Measurements from ENCODE around the gene POLR3H.
A peak's percentile ranks its signal among the peaks of the same experiment; 100 is the strongest.

Gene POLR3H

DNA sequence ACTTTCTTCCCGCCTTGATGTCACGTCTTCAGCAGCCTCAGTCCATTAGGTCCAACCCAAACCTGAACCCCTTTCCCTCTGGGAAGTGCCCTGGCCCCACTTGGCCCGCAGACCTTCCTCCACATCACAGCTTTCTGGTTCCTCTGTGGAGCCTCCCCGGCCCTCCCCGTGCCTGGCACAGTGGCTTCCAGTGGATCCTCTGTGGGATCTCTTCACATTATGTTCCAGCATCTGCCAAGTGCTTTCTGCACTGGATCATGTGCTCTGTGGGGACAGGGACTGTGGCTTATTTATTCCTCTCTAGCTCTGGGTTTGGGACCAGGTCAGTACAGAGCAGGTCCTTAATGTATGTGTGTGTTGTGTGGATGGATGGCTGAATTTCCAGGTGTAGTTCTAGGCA, 30.9 kb downstream of the POLR3H start:
- no peak for DNase-seq

DNA sequence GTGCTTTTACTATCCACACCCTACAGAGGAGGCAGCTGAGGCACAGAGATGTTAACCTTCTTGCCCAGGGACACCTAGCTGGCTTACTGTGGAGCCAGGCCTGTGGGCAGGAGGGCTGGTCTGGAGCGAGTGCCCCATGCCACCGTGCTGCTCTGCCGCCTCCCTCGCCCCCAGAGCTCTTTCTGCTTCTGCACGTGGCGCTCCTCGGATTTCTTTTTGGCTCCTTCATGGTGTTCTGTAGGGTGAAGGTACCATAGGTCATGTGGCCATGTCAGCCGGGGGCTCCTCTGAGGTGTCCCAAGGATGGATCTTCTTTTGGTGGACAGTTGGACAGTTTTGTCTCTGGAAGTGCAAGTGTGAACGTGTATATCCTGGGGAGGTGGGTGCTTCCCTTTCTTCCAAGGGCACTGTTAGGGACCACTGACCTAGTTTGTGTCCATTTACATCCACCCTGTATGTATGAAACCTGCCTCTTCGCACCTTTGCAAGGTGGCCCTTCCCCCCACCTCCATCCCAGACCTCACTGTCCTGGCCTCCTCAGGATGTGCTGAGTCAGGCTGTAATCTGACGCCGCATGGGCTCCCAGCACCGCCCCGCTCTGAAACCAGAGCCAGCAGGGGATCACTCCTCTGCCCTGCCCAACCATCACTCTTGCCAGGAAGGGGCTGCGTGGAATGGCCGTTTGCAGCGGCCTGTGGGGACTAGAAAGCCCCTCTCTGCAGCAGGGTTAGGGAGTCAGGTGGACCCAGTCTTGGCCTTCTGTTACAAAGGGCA, 31.7 kb downstream of the POLR3H start:
- DNase-seq, result peak; percentile 64

DNA sequence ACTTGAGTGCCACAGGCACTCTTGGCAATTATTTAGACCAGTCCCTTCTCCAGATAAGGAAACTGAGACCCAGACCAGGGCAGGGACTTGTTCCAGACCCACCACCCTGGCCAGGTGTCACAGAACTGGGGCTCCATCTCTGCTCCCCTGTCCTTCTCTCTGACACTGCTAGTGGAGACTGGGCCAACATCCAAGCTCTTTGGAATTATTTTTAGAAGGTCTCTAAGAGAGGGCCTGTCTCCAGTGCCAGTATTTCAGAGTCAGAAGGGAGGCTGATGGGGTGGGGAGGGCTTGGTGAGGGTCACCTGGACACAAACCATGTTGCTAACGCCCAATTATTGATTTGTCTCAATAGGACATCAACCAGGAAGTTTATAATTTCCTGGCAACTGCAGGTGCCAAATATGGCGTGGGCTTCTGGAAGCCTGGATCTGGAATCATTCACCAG, 32.7 kb downstream of the POLR3H start:
- no peak for DNase-seq

DNA sequence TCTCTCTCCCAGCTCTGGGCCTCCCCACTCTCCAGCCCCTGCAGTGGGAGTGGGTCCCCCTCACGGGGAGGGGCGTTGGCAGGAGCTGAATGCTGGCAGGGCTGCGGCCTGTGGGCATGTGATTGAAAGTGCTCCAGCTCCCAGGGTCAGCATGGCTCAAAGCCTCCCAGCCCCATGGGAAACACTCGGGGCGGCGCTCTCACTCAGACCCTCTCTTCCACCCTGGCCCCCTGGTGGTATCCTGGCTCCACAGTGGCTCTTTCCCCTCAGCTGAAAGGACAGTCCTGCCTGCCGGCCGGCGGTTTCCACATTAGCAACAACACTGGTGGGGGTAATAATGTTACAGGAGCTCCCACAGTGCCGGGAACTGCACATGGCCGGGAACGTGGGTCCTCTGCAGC, 35.5 kb downstream of the POLR3H start:
- no peak for DNase-seq

DNA sequence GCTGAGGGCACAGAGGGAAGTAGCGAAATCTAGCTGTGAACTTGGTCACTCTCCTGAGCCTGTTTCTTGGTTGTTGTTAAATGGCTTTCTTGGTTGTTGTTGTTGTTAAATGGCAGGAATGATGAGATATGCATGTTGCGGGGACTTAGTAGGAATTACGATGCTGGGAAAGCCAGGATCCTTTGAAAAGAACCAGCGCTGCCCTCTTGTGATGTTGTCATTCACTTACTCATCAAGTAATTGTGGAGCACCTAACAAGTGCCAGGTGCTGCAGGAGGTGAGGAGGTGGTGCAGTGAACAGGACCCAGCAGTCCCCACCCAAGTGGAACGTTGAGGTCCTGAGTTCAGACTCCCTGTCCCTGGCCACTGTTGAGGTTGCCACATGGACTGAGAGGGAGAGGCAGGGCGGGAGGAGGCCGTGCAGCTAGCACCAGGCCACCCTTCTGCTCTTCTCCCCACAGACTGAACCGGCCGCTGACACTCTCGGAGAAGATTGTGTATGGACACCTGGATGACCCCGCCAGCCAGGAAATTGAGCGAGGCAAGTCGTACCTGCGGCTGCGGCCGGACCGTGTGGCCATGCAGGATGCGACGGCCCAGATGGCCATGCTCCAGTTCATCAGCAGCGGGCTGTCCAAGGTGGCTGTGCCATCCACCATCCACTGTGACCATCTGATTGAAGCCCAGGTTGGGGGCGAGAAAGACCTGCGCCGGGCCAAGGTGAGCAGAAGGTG, 36.8 kb downstream of the POLR3H start:
- no peak for DNase-seq

DNA sequence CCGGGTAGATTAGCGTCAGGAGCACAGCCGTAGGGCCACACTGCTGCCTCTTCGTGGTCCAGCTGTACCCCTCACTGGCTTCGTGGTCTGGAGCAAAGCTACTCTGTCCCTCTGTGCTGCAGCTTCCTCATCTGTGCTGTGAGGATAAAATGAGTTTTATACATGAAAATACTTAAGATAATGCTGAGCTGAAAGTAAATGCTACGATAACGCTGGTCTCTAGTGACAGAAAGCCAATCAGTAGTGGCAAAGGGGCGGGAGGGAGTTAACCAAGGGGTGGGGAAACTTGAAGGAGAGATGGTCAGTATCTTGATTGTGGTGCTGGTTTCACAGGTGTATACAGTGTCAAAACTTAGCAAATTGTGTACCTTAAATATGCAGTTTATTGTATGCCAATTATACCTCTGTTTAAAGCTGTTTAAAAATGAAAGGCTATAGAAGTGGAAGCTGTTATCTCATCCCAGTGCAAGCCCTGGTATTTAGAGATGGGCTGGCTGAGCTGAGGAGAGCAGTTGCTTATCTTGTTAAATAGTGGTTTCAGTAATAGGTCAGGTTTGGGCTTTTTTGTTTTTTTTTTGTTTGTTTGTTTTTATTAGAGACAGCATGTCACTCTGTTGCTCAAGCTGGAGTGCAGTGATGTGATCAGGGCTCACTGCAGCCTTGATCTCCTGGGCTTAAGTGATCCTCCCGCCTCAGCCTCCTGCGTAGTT, 38.6 kb downstream of the POLR3H start:
- DNase-seq, result peak; percentile 68

DNA sequence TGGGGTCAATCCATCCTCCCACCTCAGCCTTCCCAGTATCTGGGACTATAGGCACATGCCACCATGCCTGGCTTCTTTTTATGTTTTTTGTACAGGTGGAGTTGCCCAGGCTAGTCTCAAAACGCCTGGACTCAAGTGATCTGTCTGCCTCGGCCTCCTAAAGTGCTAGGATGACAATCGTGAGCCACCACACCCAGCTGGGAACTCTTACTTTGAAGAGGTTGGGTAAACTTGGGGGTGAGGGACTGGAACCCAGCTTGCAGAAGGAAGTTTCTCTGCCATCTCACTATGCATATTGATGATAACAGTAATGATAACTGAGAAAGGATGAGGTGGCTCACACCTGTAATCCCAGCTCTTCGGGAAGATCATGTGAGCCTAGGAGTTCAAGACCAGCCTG, 39.5 kb downstream of the POLR3H start:
- DNase-seq, result peak; percentile 50

DNA sequence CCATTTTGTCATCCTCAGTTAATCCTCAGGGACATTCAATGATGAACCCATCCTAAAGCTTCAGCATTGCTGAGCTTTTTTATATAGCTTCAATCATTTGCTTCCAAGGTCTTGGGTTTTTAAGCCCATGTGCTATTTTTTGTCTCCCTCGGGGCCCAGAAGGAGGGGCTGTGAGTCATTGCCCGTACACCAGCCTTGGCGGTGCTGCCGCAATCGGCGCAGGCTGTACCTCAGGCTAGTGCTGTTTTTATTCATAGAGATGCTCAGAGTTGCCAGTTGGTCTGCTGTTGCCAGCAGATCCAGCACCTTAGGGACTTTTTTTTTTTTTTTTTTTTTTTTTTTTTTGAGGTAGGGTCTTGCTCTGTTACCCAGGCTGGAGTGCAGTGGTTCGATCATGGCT, 39.9 kb downstream of the POLR3H start:
- no peak for DNase-seq

DNA sequence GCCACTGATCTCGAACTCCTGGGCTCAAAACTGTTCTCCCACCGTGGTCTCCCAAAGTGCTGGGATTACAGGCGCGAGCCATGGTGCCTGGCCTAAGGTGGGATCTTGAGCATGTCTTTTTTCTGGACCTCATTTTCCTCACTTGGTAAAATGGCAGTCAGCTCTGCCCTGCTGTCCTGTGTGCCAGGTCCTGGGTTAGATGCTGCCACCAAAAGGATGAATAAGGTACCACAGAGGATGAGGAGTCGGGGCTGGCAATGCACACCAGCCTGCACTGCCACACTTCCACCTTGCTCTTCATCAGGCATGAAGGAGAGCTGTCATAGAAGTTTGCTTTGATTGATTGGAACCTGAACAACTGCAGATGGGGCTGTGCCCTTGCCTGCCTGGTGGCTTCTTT, 43.1 kb downstream of the POLR3H start:
- peak; percentile 67 for DNase-seq

DNA sequence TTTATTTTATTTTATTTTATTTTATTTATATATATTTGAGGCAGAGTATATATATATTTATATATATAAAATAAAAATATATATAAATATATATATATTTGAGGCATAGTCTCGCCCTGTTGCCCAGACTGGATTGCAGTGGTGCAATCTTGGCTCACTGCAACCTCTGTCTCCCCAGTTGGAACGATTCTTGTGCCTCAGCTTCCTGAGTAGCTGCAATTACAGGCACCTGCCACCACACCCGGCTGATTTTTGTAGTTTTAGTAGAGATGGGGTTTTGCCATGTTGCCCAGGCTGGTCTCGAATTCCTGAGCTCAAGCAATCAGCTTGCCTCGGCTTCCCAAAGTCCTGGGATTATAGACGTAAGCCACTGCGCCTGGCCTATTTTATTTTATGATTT, 44.0 kb downstream of the POLR3H start:
- no peak for DNase-seq

DNA sequence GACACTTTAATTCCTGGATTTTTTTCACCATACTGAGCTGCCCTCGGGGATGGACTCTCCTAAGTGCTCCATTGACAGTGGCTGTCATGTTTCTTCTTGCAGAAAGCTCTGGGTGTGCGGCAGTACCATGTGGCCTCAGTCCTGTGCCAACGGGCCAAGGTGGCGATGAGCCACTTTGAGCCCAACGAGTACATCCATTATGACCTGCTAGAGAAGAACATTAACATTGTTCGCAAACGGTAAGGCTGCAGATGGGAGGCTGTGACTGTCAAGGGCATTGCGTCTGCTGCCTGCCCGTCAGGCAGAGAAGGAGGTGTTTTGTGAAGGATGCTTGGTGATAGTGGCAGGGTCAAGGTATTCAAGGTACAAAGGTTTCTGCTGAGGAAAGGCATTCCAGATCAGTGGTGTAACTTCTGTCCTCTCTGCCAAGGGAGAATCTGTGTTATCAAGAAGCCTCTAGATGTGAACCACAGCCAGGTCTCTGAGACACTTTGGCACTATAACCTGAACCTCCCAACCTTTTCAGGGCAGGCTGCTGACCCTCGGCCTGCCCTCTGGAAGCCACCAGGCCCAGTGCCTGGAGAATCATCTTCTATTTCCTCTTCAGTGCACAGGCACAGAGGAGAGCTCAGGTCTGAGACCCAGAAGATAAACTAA, 44.5 kb downstream of the POLR3H start:
- no peak for DNase-seq

DNA sequence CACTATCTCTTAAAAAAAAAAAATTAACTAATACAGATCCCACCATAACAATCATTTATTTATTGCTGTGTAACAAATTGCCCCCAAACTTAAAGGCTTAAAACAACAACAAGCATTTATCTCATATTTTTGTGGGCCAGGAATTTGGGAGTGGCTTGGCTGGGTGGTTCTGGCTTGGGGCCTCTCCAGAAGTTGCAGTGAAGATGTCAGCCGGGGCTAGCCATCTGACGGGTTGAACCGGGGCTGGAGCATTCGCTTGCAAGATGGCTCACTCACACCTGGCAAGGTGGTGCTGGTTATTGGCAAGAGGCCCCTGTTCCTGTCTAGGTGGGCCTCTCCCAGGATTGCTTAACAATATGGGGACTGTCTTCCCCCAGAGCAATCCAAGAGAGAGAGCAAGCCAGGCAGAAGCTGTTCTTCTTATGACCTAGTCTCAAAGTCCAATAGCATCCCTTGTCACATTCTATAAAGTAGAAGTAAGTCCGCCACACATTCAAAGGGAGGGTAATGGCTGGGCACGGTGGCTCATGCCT, 45.9 kb downstream of the POLR3H start:
- DNase-seq, result no peak

DNA sequence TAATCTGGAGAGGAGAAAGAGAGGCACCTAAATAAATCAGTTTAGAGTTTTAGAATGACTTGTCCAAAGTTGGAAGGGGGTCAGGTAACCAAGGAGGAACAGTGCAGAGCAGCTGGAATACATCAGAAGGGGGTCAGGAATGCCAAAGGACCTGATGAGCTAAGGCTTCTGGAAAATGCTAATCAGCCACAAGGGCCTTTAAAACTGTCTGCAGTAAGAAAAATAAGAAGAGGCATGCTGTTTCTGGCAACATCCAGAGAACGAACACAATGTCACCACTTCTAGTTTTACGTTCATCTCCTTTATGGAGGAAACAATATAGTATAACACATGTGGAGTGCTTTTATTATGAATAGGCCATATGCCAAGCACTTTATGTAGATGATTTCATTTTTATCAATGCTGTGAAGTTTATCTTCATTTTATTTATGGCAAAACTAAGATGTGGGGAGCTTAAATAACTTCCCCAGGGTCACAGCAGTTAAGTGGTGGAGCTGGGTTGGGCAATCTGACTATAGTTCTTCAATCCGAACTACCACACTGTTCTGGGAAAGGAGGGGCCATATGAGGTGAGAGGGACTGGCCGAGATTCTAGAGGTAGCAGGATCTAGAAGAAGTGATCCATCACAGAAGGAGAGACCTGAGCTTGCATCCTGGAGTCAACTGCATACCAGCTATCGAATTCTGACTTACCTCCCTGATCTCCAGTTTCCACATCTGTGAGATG, 52.7 kb downstream of the POLR3H start:
- DNase-seq, result no peak

DNA sequence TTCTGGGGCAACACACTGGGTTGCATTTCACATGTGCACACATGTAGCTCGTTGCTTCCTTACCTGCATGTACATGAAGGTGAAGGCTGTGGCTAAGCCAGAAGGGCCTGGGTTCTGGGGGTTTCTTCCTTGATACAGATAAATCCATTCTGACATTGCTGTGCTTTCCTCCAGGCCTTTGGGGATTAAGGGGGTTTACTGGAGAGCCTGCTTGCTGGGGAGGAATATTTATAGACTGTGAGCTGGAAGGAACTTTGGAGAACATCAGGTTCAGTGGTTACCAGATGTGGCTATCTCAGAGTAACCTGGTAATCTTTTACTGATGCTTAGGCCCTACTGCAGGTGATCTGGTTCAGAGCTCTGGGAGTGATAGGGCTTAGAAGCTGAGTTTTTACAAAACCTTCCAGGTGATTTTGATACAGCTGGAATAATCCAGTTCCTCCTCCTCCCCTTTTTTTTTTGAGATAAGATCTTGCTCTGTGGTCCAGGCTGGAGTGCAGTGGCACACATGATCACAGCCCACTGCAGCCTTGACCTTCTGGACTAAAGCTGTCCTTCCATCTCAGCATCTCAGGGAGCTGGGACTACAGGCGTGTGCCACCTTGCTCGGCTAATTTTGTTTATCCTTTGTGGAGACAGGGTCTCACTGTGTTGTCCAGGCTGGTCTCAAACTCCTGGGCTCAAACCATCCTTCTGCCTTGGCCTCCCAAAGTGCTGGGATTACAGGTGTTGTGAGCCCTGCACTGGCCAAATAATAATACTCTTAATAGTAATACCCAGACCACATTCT, 55.5 kb downstream of the POLR3H start:
- DNase-seq, result no peak

DNA sequence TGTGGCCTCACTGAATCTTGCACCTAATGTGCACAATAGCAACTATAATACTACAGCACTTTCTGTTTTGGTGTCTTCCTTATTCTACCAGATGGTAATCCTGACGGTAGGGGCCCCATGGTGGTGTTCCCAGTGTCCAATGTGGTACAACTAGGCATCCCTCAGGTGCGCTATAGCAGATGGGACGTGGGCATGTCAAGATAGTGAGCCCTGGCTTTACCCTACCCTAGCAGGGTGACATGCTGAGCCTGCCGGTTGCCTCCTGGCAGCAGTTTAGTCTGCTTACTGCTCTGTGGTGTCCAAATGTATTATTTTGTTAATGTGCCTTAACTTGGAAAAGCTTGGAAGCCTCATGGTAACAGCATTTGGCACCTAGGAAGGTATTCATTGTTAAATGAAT, 56.2 kb downstream of the POLR3H start:
- no peak for DNase-seq

DNA sequence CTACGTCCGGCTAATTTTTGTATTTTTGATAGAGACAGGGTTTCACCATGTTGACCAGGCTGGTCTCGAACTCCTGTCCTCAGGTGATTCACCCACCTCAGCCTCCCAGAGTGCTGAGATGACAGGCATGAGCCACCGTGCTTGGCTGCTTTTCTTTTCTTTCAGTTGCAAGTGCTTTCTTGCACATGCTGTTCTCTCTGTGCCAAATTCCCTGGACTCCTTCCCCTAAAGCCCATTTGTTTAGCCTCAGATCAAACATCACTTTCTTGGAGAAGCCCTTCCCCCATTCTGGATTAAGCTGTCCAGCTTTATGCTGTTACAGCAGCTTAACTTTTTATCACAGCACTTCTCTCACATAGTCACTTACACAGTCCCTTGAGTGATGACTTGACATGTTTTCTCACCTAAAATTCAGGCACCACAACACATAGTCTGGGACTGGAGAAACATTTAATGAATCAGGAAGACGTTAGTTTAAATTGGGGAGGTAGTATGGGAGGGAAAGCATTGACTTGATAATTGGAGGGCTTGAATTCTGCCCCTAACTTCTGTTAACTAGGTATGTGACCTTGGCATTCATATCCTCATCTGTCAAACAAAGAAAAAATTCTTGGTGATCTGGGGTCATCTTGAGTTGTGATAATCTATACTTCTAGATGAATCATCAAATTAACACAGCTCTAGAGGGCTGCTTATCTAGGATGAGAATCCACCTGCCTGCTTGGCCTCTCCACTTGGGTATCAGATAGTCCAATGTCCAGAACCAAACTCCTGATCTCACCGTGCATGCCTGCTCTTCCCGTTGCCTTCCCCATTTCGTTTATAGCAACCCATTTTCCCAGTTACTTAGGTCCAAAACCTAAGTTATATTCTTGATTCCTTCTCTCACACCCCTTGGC, 57.0 kb downstream of the POLR3H start:
- DNase-seq, result no peak

DNA sequence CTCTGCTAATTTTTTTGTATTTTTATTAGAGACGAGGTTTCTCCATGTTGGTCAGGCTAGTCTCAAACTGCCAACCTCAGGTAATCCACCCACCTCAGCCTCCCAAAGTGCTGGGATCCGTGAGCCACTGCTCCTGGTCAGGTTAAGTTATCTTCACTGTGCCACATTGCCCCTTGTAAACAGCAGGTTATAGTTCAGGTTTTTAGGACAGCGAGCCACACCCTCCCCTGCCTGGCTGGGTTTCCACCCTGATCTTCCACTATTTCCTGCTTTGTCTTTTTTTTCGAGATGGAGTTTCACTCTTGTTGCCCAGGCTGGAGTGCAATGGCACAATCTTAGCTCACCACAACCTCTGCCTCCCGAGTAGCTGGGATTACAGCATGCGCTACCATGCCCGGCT, 59.2 kb downstream of the POLR3H start:
- DNase-seq, result peak; percentile 33

DNA sequence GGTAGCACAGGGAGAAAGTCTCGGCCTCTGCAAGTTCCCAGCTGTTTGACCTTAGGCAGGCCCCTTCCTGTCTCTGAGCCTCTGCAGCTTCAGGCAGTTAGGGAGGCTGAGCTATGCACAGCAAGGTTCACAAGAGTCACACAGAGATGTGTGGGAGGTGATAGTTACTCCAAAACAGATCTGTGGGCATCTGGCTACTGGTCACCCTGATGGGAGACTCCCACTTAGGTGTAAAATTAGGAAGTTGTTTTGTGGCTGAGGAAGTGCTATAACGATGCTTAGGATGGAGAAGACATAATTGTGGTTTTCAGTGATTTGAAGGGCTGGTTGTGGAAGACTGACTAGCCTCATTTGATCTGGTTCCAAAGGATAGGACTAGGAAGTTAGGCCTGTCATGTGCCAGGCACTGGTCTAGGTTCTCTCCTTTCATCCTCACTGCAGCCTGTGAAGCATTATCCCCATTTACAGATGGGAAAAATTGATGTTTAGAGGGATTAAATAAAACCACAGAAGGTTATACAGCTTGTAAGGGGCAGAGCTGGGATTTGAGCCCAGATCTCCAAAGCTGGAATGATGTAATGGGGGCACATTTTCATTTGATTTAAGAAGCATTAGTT, 61.8 kb downstream of the POLR3H start:
- DNase-seq, result no peak

DNA sequence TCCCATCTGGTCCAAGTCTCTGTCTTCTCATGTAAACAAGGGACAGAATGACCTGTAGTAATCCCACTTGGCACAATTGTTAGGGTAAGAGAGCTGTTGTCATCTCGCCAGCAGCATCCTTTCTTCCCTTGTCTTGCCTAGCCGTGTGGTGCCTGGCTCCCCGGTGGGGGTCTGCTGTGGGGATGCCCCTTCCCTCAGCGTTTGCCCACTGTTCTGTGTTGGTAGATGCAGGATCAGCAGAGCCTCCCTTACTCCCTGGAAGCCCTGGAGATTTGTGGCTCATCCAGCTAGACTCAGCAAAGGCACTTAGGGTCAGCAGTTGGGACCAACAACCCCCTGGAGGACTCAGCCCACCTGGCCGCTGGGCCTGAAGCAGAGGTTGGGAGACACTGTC, 62.3 kb downstream of the POLR3H start:
- DNase-seq, result no peak

Data from hematopoietic multipotent progenitor cell treated with erythropoietin and hydrocortisone succinate and interleukin-3 and kit ligand, for 6 days (in vitro differentiated cells).